Suprapubic skin (tissue), 3 donors: ENCODE results near the gene RUBCNL.

Source experiments
- CTCF ChIP-seq, 2 donors: fragments of 200-600 bp in 1 of 2; fragments of 450-650 bp in 1 of 2; sonication (generic) in 1 of 2; IDR thresholded peaks; one replicate each; pipeline ENCODE4 v1.5.1; 2016 to 2019; ENCODE audit warnings: antibody characterized with exemption in 2 of 2, mild to moderate bottlenecking in 1 of 2, moderate library complexity in 1 of 2
- EP300 ChIP-seq: sonication (generic); formaldehyde crosslinking; IDR thresholded peaks from one replicate; pipeline ENCODE4 v1.6.1; 2017; ENCODE audit warnings: antibody characterized with exemption
- POLR2A ChIP-seq, 2 donors: fragments of 450-650 bp; IDR thresholded peaks; one replicate each; pipeline ENCODE4 v1.6.1; 2017; ENCODE audit warnings: antibody characterized with exemption in 2 of 2, mild to moderate bottlenecking in 2 of 2, moderate library complexity in 2 of 2

GRCh38 chr13:46382224-46382623 is 4.8 kb downstream of the RUBCNL start:
- TF ChIP-seq CTCF (IDR thresholded peaks at IDR 0.05) = no peak
- no peak for TF ChIP-seq POLR2A (IDR thresholded peaks at IDR 0.05)
- TF ChIP-seq EP300 = no peak
